ENCODE measurements around the gene PARP11.

- TF ChIP-seq POLR2A (IDR thresholded peaks at IDR 0.05), result no peak
- TF ChIP-seq CTCF (IDR thresholded peaks at IDR 0.05), result no peak
- no peak for TF ChIP-seq EP300 (IDR thresholded peaks at IDR 0.05)
Measured at GRCh38 chr12:3922033-3922432, 48.8 kb upstream of the PARP11 start.
